Spleen (tissue), 11 donors: ENCODE data around the gene HSD17B13. TPM values are rescaled to one million over a fixed set of nuclear protein-coding genes. Genes with fewer than 3 reads are reported as not detected.

Experiments used
- DNase-seq: peaks from one replicate; pipeline ENCODE4 v3.0.0-alpha.2; 2020
- H3K27ac ChIP-seq, 8 donors: fragments of 200-600 bp; sonication (generic) in 7 of 8; 1 replicate in 4 of 8; 2 replicates in 4 of 8; pipeline versions ENCODE4 v1.5.0 to v1.8.0; 2016 to 2021; ENCODE audit warnings: inconsistent platforms in 4 of 8, mild to moderate bottlenecking in 4 of 8, moderate library complexity in 1 of 8
- H3K27me3 ChIP-seq, 7 donors: fragments of 200-600 bp; sonication (generic) in 6 of 7; replicated peaks in 1 of 7; 1 replicate in 4 of 7; 2 replicates in 3 of 7; pipeline versions ENCODE4 v1.5.0 to v1.8.0; 2016 to 2021; ENCODE audit warnings: inconsistent platforms in 3 of 7, mild to moderate bottlenecking in 1 of 7
- H3K36me3 ChIP-seq, 6 donors: fragments of 200-600 bp; sonication (generic) in 5 of 6; 1 replicate in 4 of 6; 2 replicates in 2 of 6; pipeline versions ENCODE4 v1.5.0 to v1.8.0; 2016 to 2021; ENCODE audit warnings: inconsistent platforms in 2 of 6
- H3K4me1 ChIP-seq, 6 donors: fragments of 200-600 bp; sonication (generic) in 5 of 6; 1 replicate in 3 of 6; 2 replicates in 3 of 6; pipeline versions ENCODE4 v1.5.0 to v1.8.0; 2016 to 2021; ENCODE audit warnings: inconsistent platforms in 3 of 6
- H3K4me3 ChIP-seq, 8 donors: fragments of 200-600 bp; sonication (generic) in 7 of 8; 1 replicate in 4 of 8; 2 replicates in 4 of 8; pipeline versions ENCODE4 v1.5.0 to v1.8.0; 2016 to 2021; ENCODE audit warnings: inconsistent platforms in 4 of 8, mild to moderate bottlenecking in 4 of 8, moderate library complexity in 2 of 8
- H3K9me3 ChIP-seq, 8 donors: fragments of 200-600 bp; sonication (generic) in 7 of 8; 1 replicate in 4 of 8; 2 replicates in 4 of 8; pipeline versions ENCODE4 v1.5.0 to v1.8.0; 2016 to 2021; ENCODE audit warnings: inconsistent platforms in 4 of 8
- POLR2A ChIP-seq, 3 donors: fragments of 450-650 bp; IDR thresholded peaks; one replicate each; pipeline ENCODE4 v1.5.1; 2017; ENCODE audit warnings: antibody characterized with exemption in 3 of 3, mild to moderate bottlenecking in 1 of 3
- POLR2AphosphoS5 ChIP-seq, 3 donors: sonication (generic); formaldehyde crosslinking; IDR thresholded peaks; one replicate each; pipeline ENCODE4 v1.5.1; 2017; ENCODE audit warnings: antibody characterized with exemption in 3 of 3
- WGBS, 5 donors: extraction: QIAGEN DNeasy Blood & Tissue Kit in 3 of 5; methylation state at CpG; one replicate each; pipeline versions ENCODE4 v1.1.5 to v1.1.7; 2013 to 2018; 5-methylcytosine and 5-hydroxymethylcytosine counted together
- intact Hi-C: fragments of 100-400 bp; cut with DNase I; formaldehyde crosslinking; loops from one replicate; pipeline ENCODE4 v1.15.0; 2023; ENCODE audit warnings: low total_unique reads
- microRNA-seq, 3 donors: library from miRNA; unstranded; fragments of <30 nt; microRNA quantifications; one replicate each; pipeline versions ENCODE4 to v1.1.0, GENCODE V29; 2019 to 2020
- polyA plus RNA-seq, 3 donors: library from polyadenylated mRNA; stranded (reverse); fragments of 200-250 nt; gene quantifications; one replicate each; pipeline ENCODE4 v1.2.1, GENCODE V29; 2013
- small RNA-seq, 4 donors: library from RNA; depleted of rRNA; stranded (forward); fragments of <200 nt; gene quantifications; one replicate each; pipeline ENCODE3, GENCODE V24; 2016
- total RNA-seq, 7 donors: library from RNA; depleted of rRNA in 3 of 7; stranded (reverse); fragments of >200 nt in 3 of 7; fragmentation: NEBNext Ultra II Directional in 4 of 7; extraction: Animal tissue kit (Norgen Biotek cat#: 25700) in 4 of 7; gene quantifications; one replicate each; pipeline versions ENCODE4 v1.1.0 to v1.2.1, GENCODE V29; 2016 to 2021
- TF ChIP-seq, protein P1 (sequence below), 11 experiments: fragments of 200-600 bp in 7 of 11; fragments of 450-650 bp in 4 of 11; sonication (generic) in 4 of 11; IDR thresholded peaks in 8 of 11; conservative IDR thresholded peaks in 3 of 11; 1 replicate in 7 of 11; 2 replicates in 4 of 11; pipeline versions ENCODE4 v1.4.0 to v1.8.0; 2016 to 2021; ENCODE audit warnings: antibody characterized with exemption in 11 of 11, inconsistent platforms in 4 of 11, mild to moderate bottlenecking in 1 of 11
- donor health status: healthy with polysubstance abuse.
- donor health status: DM: no; HTN: no; CAD: no; lungs with moderate emphysema.
- donor health status: DM: no; HTN: no; CAD: no.
- donor health status: Bipolar disorder and iron deficiency.
- donor health status: healthy.
- donor health status: DM: no; HTN: no; CAD: no.
- donor health status: DM: yes; HTN: yes; CAD: no.

HSD17B13 gene
- total and polyA plus RNA-seq, 10 donors = 0.09 to 1.2 (median 0.40) TPM

- intact Hi-C loops = no loop called here
- TF ChIP-seq, protein P1, sequence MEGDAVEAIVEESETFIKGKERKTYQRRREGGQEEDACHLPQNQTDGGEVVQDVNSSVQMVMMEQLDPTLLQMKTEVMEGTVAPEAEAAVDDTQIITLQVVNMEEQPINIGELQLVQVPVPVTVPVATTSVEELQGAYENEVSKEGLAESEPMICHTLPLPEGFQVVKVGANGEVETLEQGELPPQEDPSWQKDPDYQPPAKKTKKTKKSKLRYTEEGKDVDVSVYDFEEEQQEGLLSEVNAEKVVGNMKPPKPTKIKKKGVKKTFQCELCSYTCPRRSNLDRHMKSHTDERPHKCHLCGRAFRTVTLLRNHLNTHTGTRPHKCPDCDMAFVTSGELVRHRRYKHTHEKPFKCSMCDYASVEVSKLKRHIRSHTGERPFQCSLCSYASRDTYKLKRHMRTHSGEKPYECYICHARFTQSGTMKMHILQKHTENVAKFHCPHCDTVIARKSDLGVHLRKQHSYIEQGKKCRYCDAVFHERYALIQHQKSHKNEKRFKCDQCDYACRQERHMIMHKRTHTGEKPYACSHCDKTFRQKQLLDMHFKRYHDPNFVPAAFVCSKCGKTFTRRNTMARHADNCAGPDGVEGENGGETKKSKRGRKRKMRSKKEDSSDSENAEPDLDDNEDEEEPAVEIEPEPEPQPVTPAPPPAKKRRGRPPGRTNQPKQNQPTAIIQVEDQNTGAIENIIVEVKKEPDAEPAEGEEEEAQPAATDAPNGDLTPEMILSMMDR (IDR thresholded peaks at IDR 0.05 in 8 of 11, conservative IDR thresholded peaks at IDR 0.05 in 3 of 11) = no peak
- TF ChIP-seq POLR2A (IDR thresholded peaks at IDR 0.05) = no peak
- TF ChIP-seq POLR2AphosphoS5 (IDR thresholded peaks at IDR 0.05) = no peak
- DNase-seq = no peak
- Histone ChIP-seq H3K9me3 (peaks cover 0 to 17% (median 5%) of the 10 kb centered on the region in 8 donors), H3K4me3 (no peak overlapping the region), H3K4me1 (no peaks in the 10 kb centered on the region), H3K27me3 (peaks cover 0 to 4% (median 0%) of the 10 kb centered on the region in 7 donors), H3K27ac (no peak overlapping the region), H3K36me3 (no peaks in the 10 kb centered on the region)
- 86 to 94% (median 89%) methylated on average over 2 of the region's 2 CpGs for WGBS, 5 donors
Measured at GRCh38 chr4:87260477-87260876, 62.2 kb downstream of the HSD17B13 start.

DNA sequence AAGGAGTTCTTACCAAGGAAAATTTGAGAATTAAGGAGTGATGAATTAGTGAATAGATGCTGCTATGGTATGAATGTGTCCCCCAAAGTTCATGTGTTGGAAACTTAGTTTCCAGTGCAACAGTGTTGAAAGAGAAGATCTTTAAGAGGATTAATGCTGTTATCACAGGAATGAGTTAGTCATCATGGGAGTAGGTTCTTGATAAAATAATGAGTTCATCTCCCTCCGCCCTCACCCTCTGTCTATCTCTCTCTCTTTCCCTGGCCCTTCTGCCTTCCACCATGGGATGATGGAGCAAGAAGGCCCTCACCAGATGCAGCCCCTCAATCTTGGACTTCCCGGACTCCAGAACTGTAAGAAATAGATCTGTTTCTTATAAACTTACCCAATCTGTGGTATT lies 64.0 kb downstream of the HSD17B13 start:
- H3K4me1 ChIP-seq = no peaks in the 10 kb centered on the region
- WGBS, 5 donors = 86 to 96% (median 91%) methylated on average over 2 of the region's 2 CpGs
- no peaks in the 10 kb centered on the region for H3K36me3 ChIP-seq
- peaks cover 0 to 19% (median 5%) of the 10 kb centered on the region in 8 donors for H3K9me3 ChIP-seq
- intact Hi-C loops = no loop called here
- TF ChIP-seq POLR2A (IDR thresholded peaks at IDR 0.05) (no peak), POLR2AphosphoS5 (IDR thresholded peaks at IDR 0.05) (no peak)
- TF ChIP-seq, protein P1 (IDR thresholded peaks at IDR 0.05 in 8 of 11, conservative IDR thresholded peaks at IDR 0.05 in 3 of 11) = no peak
- H3K27me3 ChIP-seq = peaks cover 0 to 4% (median 0%) of the 10 kb centered on the region in 7 donors
- no peak overlapping the region for H3K4me3 ChIP-seq
- DNase-seq = no peak
- H3K27ac ChIP-seq = no peak overlapping the region

- Histone ChIP-seq H3K9me3 (peaks cover 0 to 11% (median 0%) of the 10 kb centered on the region in 8 donors), H3K27me3 (peaks cover 0 to 4% (median 0%) of the 10 kb centered on the region in 7 donors), H3K4me3 (no peak overlapping the region), H3K4me1 (no peaks in the 10 kb centered on the region), H3K36me3 (no peaks in the 10 kb centered on the region), H3K27ac (no peak overlapping the region)
- WGBS, 5 donors = 56 to 88% (median 69%) methylated on average over 3 of the region's 3 CpGs
- intact Hi-C loops = no loop called here
- TF ChIP-seq POLR2A (IDR thresholded peaks at IDR 0.05) = no peak
- TF ChIP-seq POLR2AphosphoS5 (IDR thresholded peaks at IDR 0.05) = no peak
- TF ChIP-seq, protein P1 (IDR thresholded peaks at IDR 0.05 in 8 of 11, conservative IDR thresholded peaks at IDR 0.05 in 3 of 11) = no peak
- no peak for DNase-seq
Measured at GRCh38 chr4:87257523-87257922, 65.2 kb downstream of the HSD17B13 start.

- H3K4me3 ChIP-seq = no peak overlapping the region
- no peak for DNase-seq
- peaks cover 0 to 4% (median 0%) of the 10 kb centered on the region in 7 donors for H3K27me3 ChIP-seq
- TF ChIP-seq POLR2A (IDR thresholded peaks at IDR 0.05) (no peak), POLR2AphosphoS5 (IDR thresholded peaks at IDR 0.05) (no peak)
- TF ChIP-seq, protein P1 (IDR thresholded peaks at IDR 0.05 in 8 of 11, conservative IDR thresholded peaks at IDR 0.05 in 3 of 11) = no peak
- intact Hi-C loops = no loop called here
- H3K9me3 ChIP-seq = peaks cover 0 to 10% (median 0%) of the 10 kb centered on the region in 8 donors
- no peaks in the 10 kb centered on the region for H3K36me3 ChIP-seq
- WGBS, 5 donors = 89 to 97% (median 96%) methylated on average over 1 of the region's 1 CpG
- no peak overlapping the region for H3K27ac ChIP-seq
- H3K4me1 ChIP-seq = no peaks in the 10 kb centered on the region
Measured at GRCh38 chr4:87255755-87256154, 66.9 kb downstream of the HSD17B13 start.

Small RNA genes within 50 kb of the gene (microRNA-seq; reads per million reads assigned to microRNA genes)
- 0 reads per million in 3 donors for gene MIR5705

Small RNA genes within 50 kb of the gene (small RNA-seq; reads per million reads assigned to genes)
- gene MIR5705 = 0 reads per million in 4 donors

Other genes starting within 250 kb of the HSD17B13 start
- gene KLHL8, start 102.3 kb downstream of the HSD17B13 start, total RNA-seq = 10 to 100 TPM; 12.3 to 17.6 (median 15.9) TPM
- 1 to 10 TPM; 2.6 to 4.4 (median 2.7) TPM for gene KLHL8, start 102.3 kb downstream of the HSD17B13 start, polyA plus RNA-seq
- 100 to 1,000 TPM in 1 of 7 donors, 10 to 100 TPM in 6; 50.0 to 121 (median 60.5) TPM for gene HSD17B11, start 68.3 kb upstream of the HSD17B13 start, total RNA-seq
- gene HSD17B11, start 68.3 kb upstream of the HSD17B13 start, polyA plus RNA-seq = 10 to 100 TPM; 27.0 to 48.0 (median 35.2) TPM
- gene NUDT9, start 99.7 kb upstream of the HSD17B13 start, total RNA-seq = 10 to 100 TPM; 14.9 to 23.5 (median 20.8) TPM
- 10 to 100 TPM; 17.0 to 23.7 (median 19.9) TPM for gene NUDT9, start 99.7 kb upstream of the HSD17B13 start, polyA plus RNA-seq
- 100 to 1,000 TPM in 3 of 7 donors, 10 to 100 TPM in 4; 67.8 to 318 (median 95.8) TPM for gene SPARCL1, start 206.5 kb upstream of the HSD17B13 start, total RNA-seq
- 100 to 1,000 TPM in 1 of 3 donors, 10 to 100 TPM in 2; 27.2 to 112 (median 54.5) TPM for gene SPARCL1, start 206.5 kb upstream of the HSD17B13 start, polyA plus RNA-seq